ENCODE data around the gene ERVMER34-1. TPM values are rescaled to one million over a fixed set of nuclear protein-coding genes. Genes with fewer than 3 reads are reported as not detected.
A peak's percentile ranks its signal among the peaks of the same experiment; 100 is the strongest.

Gene ERVMER34-1
- total and polyA plus RNA-seq, 8 donors: 0.30 to 3.0 (median 0.49) TPM; not detected in 4

DNA sequence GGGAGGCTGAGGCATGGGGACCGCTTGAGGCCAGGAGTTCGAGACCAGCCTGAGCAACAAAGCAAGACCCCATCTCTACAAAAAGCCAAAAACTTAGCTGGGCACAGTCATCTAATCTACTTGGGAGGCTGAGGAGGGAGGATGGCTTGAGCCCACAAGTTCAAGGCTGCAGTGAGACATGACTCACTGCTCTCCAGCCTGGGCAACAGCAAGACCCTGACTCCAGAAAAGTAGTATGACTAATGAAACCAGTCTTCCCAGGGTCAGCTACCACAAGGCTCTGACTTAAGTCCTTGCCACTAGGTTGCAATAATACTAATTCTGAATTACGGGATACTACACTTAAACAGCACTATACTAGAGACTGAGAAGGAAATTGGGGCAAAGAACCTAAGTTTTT lies 33.1 kb downstream of the ERVMER34-1 start:
- Histone ChIP-seq H3K9me3 (no peaks in the 10 kb centered on the region), H3K4me1 (peaks cover 22 to 48% (median 33%) of the 10 kb centered on the region in 4 donors), H3K27me3 (no peaks in the 10 kb centered on the region), H3K4me3 (no peak overlapping the region), H3K36me3 (peaks cover 0 to 43% (median 34%) of the 10 kb centered on the region in 4 donors), H3K27ac (no peak overlapping the region)
- no peak for DNase-seq
- TF ChIP-seq POLR2AphosphoS5 (IDR thresholded peaks at IDR 0.05) (no peak), EP300 (IDR thresholded peaks at IDR 0.05) (no peak)
- 90 to 97% (median 95%) methylated on average over 3 of the region's 3 CpGs for WGBS, 5 donors
- intact Hi-C loops (cut with DNase I; ENCODE audit: low total_unique reads): loop anchor here (10.0 kb wide), 1 partner anchor 53 kb away; no protein-coding TSS in a partner anchor

DNA sequence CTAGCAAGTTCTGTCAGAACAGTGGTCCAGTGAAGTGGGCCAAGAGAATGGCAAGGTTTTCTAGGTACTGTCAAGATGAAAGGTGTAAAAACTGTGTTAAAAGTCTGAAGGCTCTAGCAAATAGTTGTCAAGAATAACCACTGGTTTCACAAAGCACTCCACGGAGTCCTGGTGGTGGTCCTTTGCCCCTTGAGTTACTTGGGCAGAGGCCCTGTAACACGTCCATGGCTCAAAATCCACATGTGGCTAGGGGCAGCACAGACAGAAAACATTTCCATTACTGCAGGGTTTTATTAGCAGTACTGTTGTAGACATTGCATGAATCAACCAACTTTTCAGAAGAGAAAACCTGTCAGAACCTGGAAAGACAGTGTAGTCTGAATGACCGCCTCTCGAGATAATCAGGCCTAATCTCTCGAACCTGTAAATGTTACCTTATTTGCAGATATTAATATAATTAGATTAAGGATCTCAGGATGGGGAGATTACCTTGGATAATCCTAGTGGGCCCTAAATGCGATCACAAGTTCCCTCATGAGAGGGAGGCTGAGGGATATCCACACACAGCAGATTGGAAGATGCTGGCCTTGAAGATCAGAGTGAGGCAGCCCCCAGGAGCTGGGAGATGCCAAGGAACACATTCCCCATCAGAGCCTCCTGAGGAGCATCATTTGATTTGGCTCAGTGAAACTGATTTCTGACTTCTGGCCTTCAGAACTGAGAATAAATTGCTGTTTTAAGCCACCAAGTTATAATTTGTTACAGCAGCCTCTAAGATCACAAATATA lies 34.7 kb downstream of the ERVMER34-1 start:
- Histone ChIP-seq H3K4me3 (no peak overlapping the region), H3K27me3 (no peaks in the 10 kb centered on the region), H3K36me3 (peaks cover 0 to 43% (median 34%) of the 10 kb centered on the region in 4 donors), H3K4me1 (peaks cover 23 to 42% (median 38%) of the 10 kb centered on the region in 4 donors), H3K27ac (no peak overlapping the region), H3K9me3 (no peaks in the 10 kb centered on the region)
- 84 to 91% (median 88%) methylated on average over 6 of the region's 6 CpGs for WGBS, 5 donors
- intact Hi-C loops (cut with DNase I; ENCODE audit: low total_unique reads): loop anchor here (10.0 kb wide), 1 partner anchor 52 kb away; no protein-coding TSS in a partner anchor
- TF ChIP-seq POLR2AphosphoS5 (IDR thresholded peaks at IDR 0.05) (no peak), EP300 (IDR thresholded peaks at IDR 0.05) (no peak), POLR2A (IDR thresholded peaks at IDR 0.05) (no peak)
- TF ChIP-seq, protein P1, sequence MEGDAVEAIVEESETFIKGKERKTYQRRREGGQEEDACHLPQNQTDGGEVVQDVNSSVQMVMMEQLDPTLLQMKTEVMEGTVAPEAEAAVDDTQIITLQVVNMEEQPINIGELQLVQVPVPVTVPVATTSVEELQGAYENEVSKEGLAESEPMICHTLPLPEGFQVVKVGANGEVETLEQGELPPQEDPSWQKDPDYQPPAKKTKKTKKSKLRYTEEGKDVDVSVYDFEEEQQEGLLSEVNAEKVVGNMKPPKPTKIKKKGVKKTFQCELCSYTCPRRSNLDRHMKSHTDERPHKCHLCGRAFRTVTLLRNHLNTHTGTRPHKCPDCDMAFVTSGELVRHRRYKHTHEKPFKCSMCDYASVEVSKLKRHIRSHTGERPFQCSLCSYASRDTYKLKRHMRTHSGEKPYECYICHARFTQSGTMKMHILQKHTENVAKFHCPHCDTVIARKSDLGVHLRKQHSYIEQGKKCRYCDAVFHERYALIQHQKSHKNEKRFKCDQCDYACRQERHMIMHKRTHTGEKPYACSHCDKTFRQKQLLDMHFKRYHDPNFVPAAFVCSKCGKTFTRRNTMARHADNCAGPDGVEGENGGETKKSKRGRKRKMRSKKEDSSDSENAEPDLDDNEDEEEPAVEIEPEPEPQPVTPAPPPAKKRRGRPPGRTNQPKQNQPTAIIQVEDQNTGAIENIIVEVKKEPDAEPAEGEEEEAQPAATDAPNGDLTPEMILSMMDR (IDR thresholded peaks at IDR 0.05): no peak
- no peak for DNase-seq

DNA sequence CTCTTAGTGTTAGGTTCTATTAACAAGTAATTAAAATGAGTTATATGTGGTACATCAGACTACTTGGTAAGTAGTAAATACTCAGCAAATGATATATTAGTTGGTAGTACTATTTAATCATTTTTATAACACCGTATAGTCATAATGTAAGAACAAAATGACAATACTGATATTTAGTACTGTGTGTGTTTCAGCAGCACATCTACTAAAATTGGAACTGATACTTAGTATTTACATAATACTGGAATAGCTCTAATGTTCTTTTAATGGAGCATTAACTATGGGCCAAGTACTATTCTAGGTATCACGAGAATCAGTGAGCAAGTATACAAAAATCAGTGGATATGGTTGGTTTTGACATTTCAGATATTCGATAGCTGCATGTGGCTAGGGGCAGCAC lies 35.3 kb downstream of the ERVMER34-1 start:
- H3K4me1 ChIP-seq: peaks cover 23 to 43% (median 37%) of the 10 kb centered on the region in 4 donors
- no peak overlapping the region for H3K4me3 ChIP-seq
- no peak overlapping the region for H3K27ac ChIP-seq
- no peak for TF ChIP-seq POLR2A (IDR thresholded peaks at IDR 0.05)
- TF ChIP-seq EP300 (IDR thresholded peaks at IDR 0.05): no peak
- TF ChIP-seq, protein P1 (IDR thresholded peaks at IDR 0.05): no peak
- TF ChIP-seq POLR2AphosphoS5 (IDR thresholded peaks at IDR 0.05): no peak
- 78 to 89% (median 83%) methylated on average over 3 of the region's 3 CpGs for WGBS, 5 donors
- no peak for DNase-seq
- peaks cover 0 to 43% (median 34%) of the 10 kb centered on the region in 4 donors for H3K36me3 ChIP-seq
- no peaks in the 10 kb centered on the region for H3K27me3 ChIP-seq
- intact Hi-C loops (cut with DNase I; ENCODE audit: low total_unique reads): loop anchor here (10.0 kb wide), 1 partner anchor 51 kb away; no protein-coding TSS in a partner anchor
- H3K9me3 ChIP-seq: no peaks in the 10 kb centered on the region

DNA sequence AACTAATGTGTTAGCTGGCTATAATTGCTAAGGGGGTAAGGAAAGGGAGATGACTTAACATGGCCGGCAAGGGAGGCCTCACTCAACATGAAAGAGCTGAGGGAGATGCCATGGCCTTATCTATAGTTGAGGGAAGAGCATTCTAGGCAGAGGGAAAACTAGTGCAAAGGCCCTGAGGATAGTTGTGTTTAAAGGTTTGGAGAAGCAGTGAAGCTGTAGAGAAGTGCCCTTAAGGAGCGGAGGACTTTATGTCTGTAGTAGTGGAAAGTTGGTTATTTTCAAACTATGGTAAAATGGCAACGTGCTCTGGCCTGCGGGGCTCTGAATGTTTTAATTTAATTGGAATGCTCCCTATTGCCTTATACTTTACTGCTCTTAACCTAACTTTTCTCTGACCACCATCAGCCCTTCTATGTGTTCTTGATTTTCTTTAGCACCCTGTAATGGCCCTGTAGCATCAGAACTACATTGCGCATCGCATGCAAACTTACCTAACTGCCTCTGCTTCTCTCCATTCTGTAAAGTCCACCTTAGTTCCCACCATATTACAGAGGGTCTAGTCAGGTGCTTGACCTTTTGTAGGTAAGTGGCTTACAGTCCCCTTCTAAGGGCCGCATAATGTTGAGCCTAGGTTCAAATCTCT lies 35.8 kb downstream of the ERVMER34-1 start:
- peaks cover 0 to 42% (median 33%) of the 10 kb centered on the region in 4 donors for H3K36me3 ChIP-seq
- H3K4me3 ChIP-seq: peak overlapping the region in 1 of 4 donors; percentile 81
- peaks cover 23 to 45% (median 37%) of the 10 kb centered on the region in 4 donors for H3K4me1 ChIP-seq
- H3K9me3 ChIP-seq: no peaks in the 10 kb centered on the region
- intact Hi-C loops (cut with DNase I; ENCODE audit: low total_unique reads): loop anchor here (10.0 kb wide), 1 partner anchor 51 kb away; no protein-coding TSS in a partner anchor
- TF ChIP-seq POLR2AphosphoS5 (IDR thresholded peaks at IDR 0.05): no peak
- no peaks in the 10 kb centered on the region for H3K27me3 ChIP-seq
- 92 to 96% (median 94%) methylated on average over 7 of the region's 7 CpGs for WGBS, 5 donors
- H3K27ac ChIP-seq: peak overlapping the region in 3 of 5 donors; percentile 14 to 98 (median 97)
- DNase-seq: no peak

DNA sequence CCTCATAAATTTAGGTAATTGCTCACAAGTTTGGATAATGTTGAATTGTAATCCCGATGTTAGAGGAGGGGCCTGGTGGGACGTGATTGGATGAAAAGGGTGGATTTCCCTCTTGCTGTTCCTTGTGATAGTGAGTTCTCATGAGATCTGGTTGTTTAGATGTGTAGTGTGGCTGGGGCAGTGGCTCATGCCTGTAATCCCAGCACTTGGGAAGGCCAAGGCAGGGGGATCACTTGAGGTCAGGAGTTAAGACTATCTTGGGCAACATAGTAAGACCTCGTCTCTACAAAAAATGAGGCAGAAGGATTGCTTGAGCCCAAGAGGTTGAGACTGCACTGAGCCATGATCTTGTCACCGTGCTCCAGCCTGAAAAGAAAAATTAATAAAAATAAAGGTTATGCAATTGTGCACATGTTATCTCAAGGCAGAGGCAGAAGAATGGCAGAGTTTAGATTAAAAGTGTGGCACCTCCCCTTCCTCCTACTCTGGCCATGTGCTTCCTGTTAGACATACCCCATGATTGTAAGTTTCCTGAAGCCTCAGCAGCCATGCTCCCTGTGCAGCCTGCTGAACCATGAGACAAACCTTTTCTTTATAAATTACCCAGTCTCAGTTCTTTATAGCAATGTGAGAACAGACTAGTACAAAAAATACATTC lies 36.5 kb downstream of the ERVMER34-1 start:
- no peaks in the 10 kb centered on the region for H3K9me3 ChIP-seq
- H3K4me3 ChIP-seq: peak overlapping the region in 1 of 4 donors; percentile 81
- peaks cover 0 to 39% (median 29%) of the 10 kb centered on the region in 4 donors for H3K36me3 ChIP-seq
- peak overlapping the region in 3 of 5 donors; percentile 14 to 98 (median 97) for H3K27ac ChIP-seq
- H3K4me1 ChIP-seq: peaks cover 23 to 45% (median 37%) of the 10 kb centered on the region in 4 donors
- H3K27me3 ChIP-seq: no peaks in the 10 kb centered on the region
- 73 to 81% (median 76%) methylated on average over 4 of the region's 4 CpGs for WGBS, 5 donors
- no peak for DNase-seq
- TF ChIP-seq, protein P1 (IDR thresholded peaks at IDR 0.05): no peak
- no peak for TF ChIP-seq POLR2AphosphoS5 (IDR thresholded peaks at IDR 0.05)
- TF ChIP-seq POLR2A (IDR thresholded peaks at IDR 0.05): no peak
- TF ChIP-seq EP300 (IDR thresholded peaks at IDR 0.05): no peak
- intact Hi-C loops (cut with DNase I; ENCODE audit: low total_unique reads): loop anchor here (10.0 kb wide), 1 partner anchor 50 kb away; no protein-coding TSS in a partner anchor
